ENCODE results near the gene LITAFD. TPM values are rescaled to one million over a fixed set of nuclear protein-coding genes. Genes with fewer than 3 reads are reported as not detected.

Gene LITAFD
- total RNA-seq, 2 donors from 2014 or later: not detected

DNA sequence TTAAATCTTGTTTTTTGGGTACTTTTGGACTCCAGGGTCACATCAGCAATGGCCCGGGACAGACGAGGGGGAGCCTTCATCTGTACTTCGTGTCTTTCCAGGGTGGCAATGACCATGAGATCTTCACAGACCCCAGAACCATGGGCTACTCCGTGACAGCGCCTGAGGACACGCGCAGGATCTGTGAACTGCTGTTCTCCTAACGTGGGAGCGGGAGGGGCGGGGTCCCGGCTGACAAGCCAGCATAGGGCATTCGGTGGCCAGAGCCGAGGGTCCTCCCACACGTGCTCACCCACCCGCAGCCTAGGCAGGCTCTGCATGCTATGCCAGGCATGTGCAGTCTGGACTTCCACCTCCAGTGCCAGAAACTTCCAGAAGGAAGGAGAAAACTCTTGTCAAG lies 34.5 kb upstream of the LITAFD start:
- H3K27me3 ChIP-seq (ENCODE audit: control insufficient read depth, insufficient read depth, low read length, poor library complexity, severe bottlenecking): no peaks in the 10 kb centered on the region
- no peaks in the 10 kb centered on the region for H3K9me3 Mint-ChIP-seq
- H3K27me3 Mint-ChIP-seq (ENCODE audit: insufficient read depth): no peaks in the 10 kb centered on the region
- WGBS, 2 experiments (ENCODE audit: insufficient coverage in 1 of 2, insufficient read length in 1 of 2): 94 to 95% methylated on average over 15 of the region's 15 CpGs
- peaks cover 62% of the 10 kb centered on the region for H3K36me3 Mint-ChIP-seq (ENCODE audit: low read depth)
- H3K9ac ChIP-seq (ENCODE audit: extremely low read depth, low read length, poor library complexity, severe bottlenecking): no peak overlapping the region
- no peak overlapping the region for H3K4me3 Mint-ChIP-seq
- H3K27ac Mint-ChIP-seq: peak overlapping the region; percentile 31
- H3K4me1 Mint-ChIP-seq: peaks cover 30% of the 10 kb centered on the region
- H3K4me1 ChIP-seq (ENCODE audit: control insufficient read depth, insufficient read depth, low read length): peaks cover 3% of the 10 kb centered on the region
- peaks cover 56% of the 10 kb centered on the region for H3K36me3 ChIP-seq (ENCODE audit: control insufficient read depth, insufficient read depth, low read length)
- no peak for DNase-seq
- H3K27ac ChIP-seq (ENCODE audit: low read depth, low read length): no peak overlapping the region
- TF ChIP-seq CTCF (conservative IDR thresholded peaks at IDR 0.05): no peak
- no peak overlapping the region for H3K4me3 ChIP-seq (ENCODE audit: low read length)
- H3K9me3 ChIP-seq (ENCODE audit: control insufficient read depth, low read length): no peaks in the 10 kb centered on the region

GRCh38 chr16:8848231-8848938 lies 33.8 kb upstream of the LITAFD start:
- Mint-ChIP-seq H3K4me3 (no peak overlapping the region), H3K36me3 (ENCODE audit: low read depth) (peaks cover 67% of the 10 kb centered on the region), H3K27ac (no peak overlapping the region), H3K4me1 (peaks cover 33% of the 10 kb centered on the region), H3K27me3 (ENCODE audit: insufficient read depth) (no peaks in the 10 kb centered on the region), H3K9me3 (no peaks in the 10 kb centered on the region)
- TF ChIP-seq CTCF (conservative IDR thresholded peaks at IDR 0.05): no peak
- Histone ChIP-seq H3K4me3 (ENCODE audit: low read length) (no peak overlapping the region), H3K4me1 (ENCODE audit: control insufficient read depth, insufficient read depth, low read length) (peaks cover 10% of the 10 kb centered on the region), H3K9ac (ENCODE audit: extremely low read depth, low read length, poor library complexity, severe bottlenecking) (no peak overlapping the region), H3K9me3 (ENCODE audit: control insufficient read depth, low read length) (no peaks in the 10 kb centered on the region), H3K27me3 (ENCODE audit: control insufficient read depth, insufficient read depth, low read length, poor library complexity, severe bottlenecking) (no peaks in the 10 kb centered on the region), H3K27ac (ENCODE audit: low read depth, low read length) (peak overlapping the region; percentile 41), H3K36me3 (ENCODE audit: control insufficient read depth, insufficient read depth, low read length) (peaks cover 63% of the 10 kb centered on the region)
- 94 to 97% methylated on average over 22 to 26 of the region's 26 CpGs for WGBS, 2 experiments (ENCODE audit: insufficient coverage in 1 of 2, insufficient read length in 1 of 2)
- no peak for DNase-seq

DNA sequence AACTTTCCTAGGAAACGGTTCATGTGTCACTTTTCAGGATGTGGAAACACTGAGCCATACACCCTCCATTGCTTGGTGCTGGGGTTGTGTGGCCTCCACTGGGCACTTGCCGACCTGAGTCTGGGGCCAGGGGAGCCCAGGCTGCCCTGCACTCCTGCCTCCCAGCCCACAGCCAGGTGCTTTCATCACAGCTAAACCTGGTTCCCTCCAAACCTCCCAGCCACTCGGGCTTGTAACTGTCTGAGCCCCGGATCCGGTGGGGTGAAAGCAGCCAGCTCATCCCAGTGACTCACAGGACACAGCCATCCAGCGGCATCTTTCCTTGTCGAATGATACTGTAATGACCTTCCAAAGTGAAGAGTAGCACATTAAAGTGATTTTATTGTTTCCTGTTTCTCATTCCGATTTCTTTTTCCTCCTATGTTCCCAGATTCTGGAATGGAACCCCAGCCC lies 33.2 kb upstream of the LITAFD start:
- Histone ChIP-seq H3K36me3 (ENCODE audit: control insufficient read depth, insufficient read depth, low read length) (peaks cover 69% of the 10 kb centered on the region), H3K27me3 (ENCODE audit: control insufficient read depth, insufficient read depth, low read length, poor library complexity, severe bottlenecking) (no peaks in the 10 kb centered on the region), H3K27ac (ENCODE audit: low read depth, low read length) (peak overlapping the region; percentile 64), H3K9ac (ENCODE audit: extremely low read depth, low read length, poor library complexity, severe bottlenecking) (no peak overlapping the region), H3K4me3 (ENCODE audit: low read length) (no peak overlapping the region), H3K9me3 (ENCODE audit: control insufficient read depth, low read length) (no peaks in the 10 kb centered on the region), H3K4me1 (ENCODE audit: control insufficient read depth, insufficient read depth, low read length) (peaks cover 13% of the 10 kb centered on the region)
- 92 to 96% methylated on average over 6 to 8 of the region's 8 CpGs for WGBS, 2 experiments (ENCODE audit: insufficient coverage in 1 of 2, insufficient read length in 1 of 2)
- no peaks in the 10 kb centered on the region for H3K9me3 Mint-ChIP-seq
- peak overlapping the region; percentile 81 for H3K27ac Mint-ChIP-seq
- H3K27me3 Mint-ChIP-seq (ENCODE audit: insufficient read depth): no peaks in the 10 kb centered on the region
- peaks cover 72% of the 10 kb centered on the region for H3K36me3 Mint-ChIP-seq (ENCODE audit: low read depth)
- H3K4me1 Mint-ChIP-seq: peaks cover 30% of the 10 kb centered on the region
- DNase-seq: no peak
- H3K4me3 Mint-ChIP-seq: no peak overlapping the region
- no peak for TF ChIP-seq CTCF (conservative IDR thresholded peaks at IDR 0.05)
